ENCODE data around the gene PLPP4. TPM values are rescaled to one million over a fixed set of nuclear protein-coding genes. Genes with fewer than 3 reads are reported as not detected.

The PLPP4 gene
- 15.4 and 16.4 TPM in 2 replicates for total RNA-seq (2014; rRNA removed; shearing (Covaris generic))

- peak; percentile 70 for DNase-seq (ENCODE audit: low read depth)
Measured at GRCh38 chr10:120456626-120457430, at the start of gene PLPP4. PLPP4 (plus strand) TSS chr10:120457227; CDS start chr10:120457306, 79 bp downstream.

DNA sequence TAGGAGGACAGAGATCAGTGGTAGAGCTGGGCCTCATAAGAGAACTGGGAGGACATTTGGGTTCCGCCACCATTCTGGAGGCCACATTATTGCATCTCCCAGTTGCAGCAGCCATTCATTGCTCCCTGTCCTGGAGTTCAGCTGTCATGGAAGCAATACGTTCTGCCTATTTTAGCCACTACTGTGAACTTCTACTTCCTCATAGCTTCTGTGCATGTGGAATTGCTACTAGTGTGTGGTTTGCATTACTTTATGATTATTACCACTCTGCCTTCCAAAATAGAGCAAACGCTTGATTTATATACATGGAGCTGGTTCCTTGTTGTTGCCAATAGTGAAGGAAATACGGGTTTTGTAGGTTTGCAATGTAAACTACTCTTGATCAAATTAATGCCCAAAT, 47.2 kb upstream of the PLPP4 start:
- no peak for DNase-seq (ENCODE audit: low read depth)

- DNase-seq (ENCODE audit: low read depth), result no peak
Measured at GRCh38 chr10:120414946-120415345, 42.1 kb upstream of the PLPP4 start.

DNA sequence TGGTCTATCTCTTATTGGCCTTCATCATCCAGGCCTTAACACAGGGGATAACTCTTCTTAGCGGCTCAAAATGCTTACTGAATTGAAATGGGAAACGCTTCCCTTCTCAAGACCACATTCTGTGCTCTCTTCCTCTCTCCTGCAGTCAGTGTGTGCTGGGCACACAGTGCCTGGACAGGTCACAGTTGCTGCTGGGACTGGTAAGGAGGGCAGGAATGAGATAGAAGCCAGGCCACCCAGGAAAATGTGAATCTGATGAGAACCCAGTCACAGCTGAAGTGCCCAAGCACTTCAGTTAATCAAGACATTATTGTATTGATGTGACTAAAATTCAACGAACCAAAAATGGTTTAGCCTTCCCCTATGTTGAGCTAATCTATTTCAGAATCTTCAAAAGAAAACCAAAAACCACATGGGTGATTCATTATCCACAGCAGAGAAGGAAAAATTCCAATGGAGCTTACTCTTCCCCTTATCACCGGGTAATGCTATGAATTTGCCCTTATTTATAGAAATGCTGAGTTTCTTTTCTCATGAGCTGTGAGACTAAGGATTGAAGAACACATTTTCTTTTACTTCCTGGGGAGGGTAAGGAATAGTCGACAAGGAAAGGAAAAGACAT, 41.2 kb upstream of the PLPP4 start:
- DNase-seq (ENCODE audit: low read depth), result peak; percentile 95

DNA sequence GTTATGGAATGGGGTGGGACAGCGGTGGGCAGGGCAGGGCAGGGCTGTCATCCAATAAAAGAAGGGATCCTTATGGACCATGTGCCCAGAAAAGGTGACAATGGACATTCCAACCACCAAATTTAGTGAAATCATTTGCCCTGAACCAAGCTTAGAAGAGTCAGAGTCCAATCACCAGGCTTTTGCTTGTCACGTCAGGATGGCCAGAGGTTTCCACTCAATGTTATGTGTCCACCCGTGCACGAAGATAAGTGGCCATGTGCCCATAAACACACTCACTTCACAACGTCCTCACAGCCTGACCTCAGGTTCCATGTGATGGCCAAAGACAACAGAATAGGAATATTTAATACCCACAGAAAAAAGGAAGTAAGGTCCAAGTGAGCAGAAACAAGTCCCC, 36.6 kb upstream of the PLPP4 start:
- peak; percentile 53 for DNase-seq (ENCODE audit: low read depth)

DNA sequence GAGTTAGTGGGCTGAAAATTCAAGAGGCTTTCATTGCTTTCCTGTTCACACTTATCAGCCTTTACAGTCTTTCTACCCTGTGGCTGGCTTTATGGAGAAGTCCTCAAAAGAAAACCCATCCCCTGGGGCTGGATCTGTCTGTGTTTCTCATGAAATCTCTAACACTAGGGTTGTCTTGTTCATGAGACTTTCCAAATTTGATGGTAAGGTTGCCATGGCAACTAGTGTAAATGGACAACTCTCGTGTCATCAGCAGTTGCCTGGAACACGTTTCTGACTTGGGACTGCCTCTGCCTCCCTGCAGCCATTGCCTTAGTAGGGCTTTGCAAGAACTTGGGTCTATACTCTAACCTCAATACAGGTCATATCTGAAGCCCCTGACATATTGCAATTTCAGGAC, 35.8 kb upstream of the PLPP4 start:
- DNase-seq (ENCODE audit: low read depth), result peak; percentile 56

DNA sequence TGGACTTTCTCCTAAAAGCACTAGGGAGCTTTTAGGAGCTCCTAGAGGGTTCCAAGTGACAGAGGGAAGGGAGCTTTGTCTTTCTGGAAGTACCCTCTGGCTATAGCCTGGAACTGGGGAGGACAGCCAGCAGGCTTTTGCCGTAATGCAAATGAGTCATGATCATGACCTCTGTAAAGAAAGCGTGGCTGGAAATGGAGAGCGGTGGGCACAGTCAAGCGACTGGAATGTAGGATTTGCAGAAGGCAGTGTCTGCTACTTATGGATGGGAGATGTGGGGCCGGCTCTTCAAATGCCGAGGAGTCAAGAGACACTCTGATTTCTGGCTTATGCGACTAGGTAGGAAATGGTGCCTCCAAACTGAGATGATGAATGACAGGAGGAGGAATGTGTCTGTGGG, 34.6 kb upstream of the PLPP4 start:
- peak; percentile 96 for DNase-seq (ENCODE audit: low read depth)

DNA sequence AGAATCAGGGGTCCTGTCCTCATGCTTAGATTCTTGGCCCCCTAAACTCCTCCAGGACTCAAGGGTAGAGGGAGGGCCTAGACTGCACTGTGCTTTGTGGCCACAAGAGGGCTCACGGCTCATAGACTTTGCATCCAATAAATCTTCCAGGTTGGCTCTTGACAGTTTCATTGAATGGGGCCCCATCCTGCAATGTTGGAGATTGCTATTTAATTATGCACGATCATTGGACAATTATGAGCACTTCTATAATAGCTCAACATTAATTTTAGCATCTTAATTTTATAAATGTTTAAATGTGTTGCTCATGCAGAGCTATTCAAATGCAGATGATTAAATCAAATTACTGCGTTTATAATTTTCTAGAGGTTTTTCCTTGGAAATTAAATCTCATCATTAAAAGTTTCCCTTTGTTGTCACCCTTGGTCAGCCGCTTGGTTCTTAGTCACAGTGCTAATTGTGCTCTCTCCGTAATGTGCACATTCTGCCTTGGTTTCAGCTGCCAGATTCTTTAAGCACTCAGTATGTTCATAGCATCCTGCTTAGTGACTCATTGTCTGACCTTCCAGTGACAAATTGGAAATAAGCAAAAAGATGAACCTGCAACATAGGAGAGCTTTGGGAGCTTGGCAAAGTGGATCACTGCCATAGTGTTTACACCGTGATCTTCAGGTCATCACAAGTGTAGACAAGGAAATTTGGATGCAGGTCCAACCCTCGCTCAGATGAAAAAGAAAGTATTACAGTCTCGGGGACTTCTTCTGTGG, 33.4 kb upstream of the PLPP4 start:
- peak; percentile 87 for DNase-seq (ENCODE audit: low read depth)

DNA sequence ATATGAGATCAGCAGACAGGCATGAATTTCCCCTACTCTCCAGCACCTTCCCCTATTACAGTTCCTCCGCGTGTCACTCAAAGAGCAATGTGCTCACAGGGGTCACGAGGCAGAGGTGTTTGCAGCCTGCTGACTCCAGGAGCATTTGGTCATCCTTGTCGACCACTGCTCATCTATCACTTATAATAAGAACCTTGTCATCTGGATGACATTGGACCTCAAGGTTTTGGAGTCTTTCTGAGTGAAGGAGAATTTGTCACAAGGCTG, 32.9 kb upstream of the PLPP4 start:
- DNase-seq (ENCODE audit: low read depth), result no peak

DNA sequence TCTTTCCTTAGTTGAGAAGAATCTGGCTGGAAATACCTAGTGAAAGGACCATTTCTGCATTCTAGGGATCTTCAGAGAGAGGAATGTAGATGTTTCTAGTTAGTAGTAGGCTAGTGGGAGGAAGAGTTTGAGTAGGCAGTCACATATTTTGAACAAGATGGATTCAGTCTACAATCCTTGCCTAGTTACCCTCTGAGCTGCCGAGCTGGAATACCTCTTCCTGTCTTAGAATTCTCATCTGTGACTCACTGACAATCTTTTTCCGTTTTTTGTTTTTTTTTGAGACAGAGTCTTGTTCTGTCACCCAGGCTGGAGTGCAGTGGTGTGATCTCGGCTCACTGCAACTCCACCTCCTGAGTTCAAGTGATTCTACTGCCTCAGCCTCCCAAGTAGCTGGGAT, 30.7 kb upstream of the PLPP4 start:
- DNase-seq (ENCODE audit: low read depth), result peak; percentile 64

GRCh38 chr10:120428754-120429153, 28.3 kb upstream of the PLPP4 start:
- no peak for DNase-seq (ENCODE audit: low read depth)

DNA sequence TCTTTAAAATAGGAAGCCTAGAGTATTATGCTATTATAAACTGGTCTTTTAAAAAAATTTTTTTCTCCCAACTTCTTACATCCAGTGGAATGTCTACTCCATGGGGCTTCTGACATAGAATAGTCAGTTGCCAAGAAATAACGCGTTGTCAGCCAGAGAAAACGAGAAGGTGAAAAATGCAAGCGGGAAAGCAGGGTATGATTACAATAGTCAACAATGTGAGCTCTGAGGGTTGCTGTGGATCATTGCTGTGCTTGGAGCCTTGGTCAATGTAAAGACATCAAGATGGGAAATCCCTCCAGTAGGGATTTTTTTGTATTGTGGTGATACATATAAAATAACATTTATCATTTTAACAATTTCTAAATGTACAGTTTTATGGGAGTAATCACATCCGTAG, 27.6 kb upstream of the PLPP4 start:
- DNase-seq (ENCODE audit: low read depth), result no peak

DNA sequence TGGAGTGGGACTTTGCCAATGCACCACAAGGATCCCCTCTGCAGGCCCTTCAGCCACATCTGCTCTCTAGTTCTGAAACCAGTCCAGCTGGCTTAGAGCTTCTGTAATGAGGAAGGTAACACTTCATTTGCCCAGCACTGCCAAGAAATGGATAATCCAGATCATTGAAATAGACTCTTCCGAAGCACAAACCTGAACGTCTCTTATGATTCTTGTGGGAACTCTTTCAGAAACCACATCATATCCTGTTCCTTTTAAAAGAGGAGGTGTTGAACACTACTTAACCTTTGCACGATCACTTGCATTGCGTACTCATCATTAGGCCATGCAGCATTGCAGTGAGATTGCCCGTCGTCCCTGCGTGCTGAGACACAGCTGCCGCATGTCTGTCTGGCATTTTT, 25.8 kb upstream of the PLPP4 start:
- DNase-seq (ENCODE audit: low read depth), result no peak

DNA sequence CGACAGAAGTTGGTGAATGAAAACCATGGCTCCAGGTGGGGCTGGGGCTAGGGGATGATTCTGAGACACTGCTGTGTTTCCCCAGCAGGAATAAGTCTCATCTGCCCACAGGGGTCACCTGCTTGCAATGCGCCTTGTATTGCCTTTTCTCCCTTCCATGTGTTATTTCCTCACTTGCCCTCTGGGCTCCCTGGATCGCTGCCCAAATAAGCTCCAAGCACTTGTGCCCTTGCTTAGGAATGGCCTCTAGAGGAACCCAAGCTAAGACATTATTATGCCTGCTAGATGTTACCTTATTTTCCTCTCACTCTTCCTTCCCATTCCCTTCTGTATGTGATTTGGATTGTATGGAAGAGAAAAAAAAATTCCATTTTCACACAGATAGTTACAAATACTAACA, 24.8 kb upstream of the PLPP4 start:
- DNase-seq (ENCODE audit: low read depth), result peak; percentile 64

GRCh38 chr10:120433141-120433540, 23.9 kb upstream of the PLPP4 start:
- DNase-seq (ENCODE audit: low read depth), result no peak

DNA sequence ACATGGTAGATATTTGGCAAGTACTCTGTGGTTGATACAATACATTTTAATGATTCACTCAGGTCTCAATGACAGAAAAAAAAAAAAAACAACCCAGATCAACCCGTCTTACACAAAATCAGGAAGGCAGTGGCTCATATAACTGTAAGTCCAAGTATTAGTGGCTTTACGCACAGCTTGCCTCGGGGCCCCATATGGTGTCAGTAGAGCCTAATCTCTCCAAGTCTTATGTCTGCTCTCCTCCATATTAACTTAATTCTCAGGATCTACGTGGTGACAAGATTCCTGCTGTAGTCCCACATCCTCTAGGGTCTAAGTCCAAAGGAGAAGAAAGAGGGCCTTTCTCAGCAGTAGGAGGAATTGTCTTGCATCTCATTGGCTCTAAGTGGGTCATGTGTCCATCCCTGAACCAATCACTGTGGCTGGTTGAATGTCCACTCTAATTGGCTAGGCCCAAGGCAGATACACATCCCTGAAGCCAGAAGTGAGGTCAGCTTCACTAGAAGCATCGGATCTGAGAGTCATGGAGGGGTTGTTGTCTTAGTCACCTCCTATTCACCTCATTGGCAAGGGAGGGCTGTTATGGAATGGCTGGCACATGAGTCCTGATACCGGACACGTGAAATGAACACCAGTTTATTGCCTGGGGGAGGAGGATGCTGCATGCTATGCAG, 20.5 kb upstream of the PLPP4 start:
- peak; percentile 87 for DNase-seq (ENCODE audit: low read depth)

DNA sequence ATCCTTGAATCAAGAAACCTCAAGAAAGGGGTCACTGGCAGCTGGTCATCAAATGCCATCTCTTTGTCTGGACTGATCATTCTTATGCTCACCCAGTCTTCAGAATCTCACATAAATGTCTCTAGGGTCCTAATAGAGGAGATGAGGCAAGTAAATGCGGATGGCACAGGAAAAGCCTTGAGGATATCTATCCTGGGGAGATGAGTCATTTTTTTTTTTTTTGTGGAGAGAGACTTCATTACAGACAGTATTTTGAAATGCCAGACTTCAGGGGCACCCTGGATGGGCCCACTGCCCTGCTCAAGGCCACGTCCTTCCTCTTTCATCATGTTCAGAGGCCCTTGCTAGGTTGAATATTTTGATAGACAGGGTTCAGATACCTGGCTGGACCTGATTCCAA, 19.5 kb upstream of the PLPP4 start:
- peak; percentile 77 for DNase-seq (ENCODE audit: low read depth)

DNA sequence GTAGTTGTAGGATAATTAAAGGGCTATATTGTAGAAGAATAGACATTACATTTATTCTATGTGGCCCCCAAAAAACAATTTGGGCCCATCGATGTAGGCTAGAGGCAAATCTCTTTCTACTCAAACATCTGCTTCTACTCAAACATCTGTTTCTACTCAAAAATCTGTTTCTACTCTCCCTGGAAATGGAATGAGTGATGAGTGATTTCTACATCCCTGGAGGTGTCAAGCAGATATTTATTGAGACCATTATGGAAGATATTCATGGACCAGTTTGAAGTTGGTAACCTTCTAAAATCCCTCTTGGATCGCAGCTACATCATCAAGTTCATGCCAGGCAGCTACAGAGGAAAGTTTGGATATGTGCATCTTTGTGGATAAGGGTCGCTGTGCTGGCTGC, 5.1 kb upstream of the PLPP4 start:
- no peak for DNase-seq (ENCODE audit: low read depth)

DNA sequence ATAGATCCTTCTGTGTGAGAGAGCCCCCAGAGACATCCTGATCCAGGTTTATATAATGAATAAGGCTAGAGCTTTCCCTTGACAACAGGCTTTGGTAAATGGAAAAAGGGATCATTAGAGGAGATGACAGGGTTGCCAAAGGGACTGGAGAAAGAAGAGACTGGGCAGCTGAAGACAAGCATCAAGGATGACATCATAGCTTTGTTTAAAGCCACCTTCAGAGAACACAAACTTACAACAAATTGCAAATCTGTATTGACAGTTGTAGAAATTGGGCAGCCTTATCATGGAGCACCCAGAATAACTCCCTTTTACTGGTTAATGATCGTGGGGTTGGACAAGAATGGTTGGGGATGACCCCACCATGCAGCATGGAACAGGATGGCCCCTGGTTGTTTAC, 3.7 kb upstream of the PLPP4 start:
- DNase-seq (ENCODE audit: low read depth), result no peak

DNA sequence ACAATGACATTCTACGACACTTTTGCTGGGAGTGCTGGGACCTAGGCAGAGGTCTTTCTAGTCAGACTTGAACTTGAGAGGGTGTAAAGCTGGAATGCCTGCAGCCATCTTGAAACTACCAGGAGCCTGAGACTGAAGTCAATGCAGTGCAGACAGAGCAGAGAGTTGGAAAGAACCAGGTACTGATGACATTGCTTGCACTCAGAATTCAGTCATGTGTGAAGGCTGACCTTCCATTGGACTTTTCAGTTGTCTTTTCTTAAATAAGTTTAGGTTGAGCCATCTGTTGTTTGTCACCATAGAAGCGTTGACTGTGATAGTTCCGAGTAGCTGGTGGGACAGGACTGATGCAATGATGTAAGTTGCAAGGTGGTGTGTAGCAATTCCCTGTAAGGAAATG, 3.1 kb upstream of the PLPP4 start:
- no peak for DNase-seq (ENCODE audit: low read depth)

DNA sequence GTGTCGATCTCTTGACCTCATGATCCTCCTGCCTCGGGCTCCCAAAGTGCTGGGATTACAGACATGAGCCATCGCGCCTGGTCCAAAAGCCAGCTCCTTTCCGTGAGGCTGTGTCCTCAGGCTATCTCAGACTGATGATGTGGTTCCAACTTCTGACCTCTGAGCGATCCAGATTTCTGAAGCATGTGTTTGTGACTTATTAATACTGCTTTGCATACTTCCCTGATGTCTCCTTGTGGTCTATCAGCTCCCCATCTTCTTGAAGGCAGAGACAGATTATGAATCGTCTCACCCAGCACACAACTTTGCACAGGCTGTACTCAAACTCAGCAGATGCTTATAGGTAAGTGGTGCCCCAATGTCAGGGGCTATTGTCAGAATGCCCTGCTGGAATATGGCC, 2.0 kb upstream of the PLPP4 start:
- DNase-seq (ENCODE audit: low read depth), result peak; percentile 88

- no peak for DNase-seq (ENCODE audit: low read depth)
Measured at GRCh38 chr10:120455606-120456005, 1.4 kb upstream of the PLPP4 start.
